Measurements from ENCODE around the gene PGM5.

Gene PGM5

GRCh38 chr9:68429631-68430030, 73.2 kb downstream of the PGM5 start:
- no peak for DNase-seq (ENCODE audit: low read depth)
- no peak for TF ChIP-seq POLR2A (IDR thresholded peaks at IDR 0.05; ENCODE audit: extremely low read depth, insufficient read length)
- TF ChIP-seq, protein P1, sequence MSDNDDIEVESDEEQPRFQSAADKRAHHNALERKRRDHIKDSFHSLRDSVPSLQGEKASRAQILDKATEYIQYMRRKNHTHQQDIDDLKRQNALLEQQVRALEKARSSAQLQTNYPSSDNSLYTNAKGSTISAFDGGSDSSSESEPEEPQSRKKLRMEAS (IDR thresholded peaks at IDR 0.05; ENCODE audit: low read depth, low read length): no peak
- no peak for TF ChIP-seq MYC (IDR thresholded peaks at IDR 0.05; ENCODE audit: low read depth, low read length)
- no peak for TF ChIP-seq CTCF (IDR thresholded peaks at IDR 0.05; ENCODE audit: low read depth, low read length)
- no peak overlapping the region for H3K4me3 ChIP-seq (ENCODE audit: low read depth, low read length)

- no peak for TF ChIP-seq CTCF (IDR thresholded peaks at IDR 0.05; ENCODE audit: low read depth, low read length)
- TF ChIP-seq, protein P1 (IDR thresholded peaks at IDR 0.05; ENCODE audit: low read depth, low read length): no peak
- no peak for TF ChIP-seq POLR2A (IDR thresholded peaks at IDR 0.05; ENCODE audit: extremely low read depth, insufficient read length)
- no peak for TF ChIP-seq MYC (IDR thresholded peaks at IDR 0.05; ENCODE audit: low read depth, low read length)
Observed at GRCh38 chr9:68431307-68431706, 74.9 kb downstream of the PGM5 start.

DNA sequence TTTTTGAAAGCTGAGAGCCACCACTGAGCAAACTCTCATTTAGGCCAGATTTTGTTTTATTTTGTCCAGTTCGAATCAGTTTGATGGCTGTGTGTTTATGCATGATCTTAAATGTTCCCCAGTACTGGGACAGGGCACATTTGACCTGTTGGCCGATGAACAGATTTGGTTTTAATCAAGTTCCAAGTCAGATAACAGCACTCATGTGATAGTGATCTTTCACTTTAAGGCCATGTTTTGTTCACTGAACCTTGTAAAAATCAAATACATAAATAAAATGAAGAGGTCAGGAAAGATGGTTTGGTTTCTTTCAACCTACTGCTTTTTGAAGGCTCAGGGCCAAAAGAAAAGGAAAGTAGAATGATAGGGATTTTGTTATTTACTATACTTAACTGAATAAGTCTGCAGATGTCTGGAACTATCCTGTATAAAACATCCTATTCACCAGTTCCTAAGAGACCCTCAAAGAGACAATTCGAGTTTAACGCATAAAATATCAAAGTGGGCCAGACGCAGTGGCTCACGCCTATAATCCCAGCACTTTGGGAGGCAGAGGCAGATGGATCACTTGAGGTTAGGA, 77.2 kb downstream of the PGM5 start:
- DNase-seq (ENCODE audit: low read depth): no peak
- TF ChIP-seq, protein P1 (IDR thresholded peaks at IDR 0.05; ENCODE audit: low read depth, low read length): no peak
- TF ChIP-seq MYC (IDR thresholded peaks at IDR 0.05; ENCODE audit: low read depth, low read length) (no peak), POLR2A (IDR thresholded peaks at IDR 0.05; ENCODE audit: extremely low read depth, insufficient read length) (no peak), CTCF (IDR thresholded peaks at IDR 0.05; ENCODE audit: low read depth, low read length) (no peak)
- H3K4me3 ChIP-seq (ENCODE audit: low read depth, low read length): no peak overlapping the region

More at GRCh38 chr9:68431307-68431706, 74.9 kb downstream of the PGM5 start:
- no peak for DNase-seq (ENCODE audit: low read depth)
- H3K4me3 ChIP-seq (ENCODE audit: low read depth, low read length): no peak overlapping the region

- no peak overlapping the region for H3K4me3 ChIP-seq (ENCODE audit: low read depth, low read length)
- no peak for DNase-seq (ENCODE audit: low read depth)
- TF ChIP-seq CTCF (IDR thresholded peaks at IDR 0.05; ENCODE audit: low read depth, low read length) (no peak), POLR2A (IDR thresholded peaks at IDR 0.05; ENCODE audit: extremely low read depth, insufficient read length) (no peak), MYC (IDR thresholded peaks at IDR 0.05; ENCODE audit: low read depth, low read length) (no peak)
- TF ChIP-seq, protein P1 (IDR thresholded peaks at IDR 0.05; ENCODE audit: low read depth, low read length): no peak
Observed at GRCh38 chr9:68437785-68438184, 81.4 kb downstream of the PGM5 start.

DNA sequence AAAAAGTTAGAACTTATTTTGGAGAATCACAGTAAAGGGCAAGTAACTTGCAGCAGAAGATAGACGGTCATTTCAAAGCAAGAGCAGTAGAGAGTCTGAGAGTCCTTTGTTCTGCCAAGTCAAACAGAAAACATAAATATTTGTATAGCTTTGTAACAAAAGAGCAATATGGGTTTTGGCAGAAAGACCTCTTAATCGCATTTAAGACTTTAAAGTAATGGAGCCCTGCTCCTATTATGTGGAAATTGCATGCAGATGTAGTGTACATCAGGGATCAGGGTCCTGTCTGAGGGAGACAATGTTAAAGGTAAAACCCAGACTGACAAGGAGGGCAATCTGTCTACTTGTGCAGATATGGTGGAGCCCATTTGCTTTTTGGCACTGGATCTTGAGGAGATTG, 87.2 kb downstream of the PGM5 start:
- TF ChIP-seq CTCF (IDR thresholded peaks at IDR 0.05; ENCODE audit: low read depth, low read length) (no peak), MYC (IDR thresholded peaks at IDR 0.05; ENCODE audit: low read depth, low read length) (no peak), POLR2A (IDR thresholded peaks at IDR 0.05; ENCODE audit: extremely low read depth, insufficient read length) (no peak)
- TF ChIP-seq, protein P1 (IDR thresholded peaks at IDR 0.05; ENCODE audit: low read depth, low read length): no peak
- no peak for DNase-seq (ENCODE audit: low read depth)
- no peak overlapping the region for H3K4me3 ChIP-seq (ENCODE audit: low read depth, low read length)
